Inflammatory macrophage treated with lipopolysaccharide for 4 hours (primary cell): ENCODE data around the gene ZC3H7A.
"Not testable (repeated sequence)": the region's sequence is repeated elsewhere in the genome, so short reads cannot be mapped to it uniquely, and the experiment has no call there.

Source experiments
- DNase-seq: peaks from one replicate; pipeline ENCODE4 v3.0.0-alpha.2; 2020

The ZC3H7A gene

GRCh38 chr16:11797166-11797956 is at the start of gene ZC3H7A:
TSS of gene ZC3H7A (minus strand) at chr16:11797258. CDS start at chr16:11782354, 14,904 bp downstream.
- peak; percentile 99 for DNase-seq

DNA sequence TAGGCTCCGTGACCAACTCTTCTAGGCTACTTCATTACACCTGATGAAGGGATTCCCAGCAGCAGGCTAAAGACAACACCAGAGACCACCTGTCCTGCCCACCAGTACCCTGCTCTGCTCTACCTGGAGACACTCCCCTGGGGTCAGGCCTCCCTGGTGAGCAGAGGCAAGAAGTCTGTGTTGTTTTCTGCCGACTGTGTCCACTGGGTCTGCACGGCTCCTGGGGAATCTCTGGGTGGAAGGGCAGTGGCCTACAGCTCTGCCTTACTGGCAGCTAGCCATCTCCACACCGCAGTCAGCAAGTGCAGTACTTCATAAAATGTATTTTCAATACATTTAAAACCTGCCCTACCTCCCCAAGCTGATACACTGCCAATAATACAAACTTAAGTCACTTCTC is 47.4 kb upstream of the ZC3H7A start:
- DNase-seq = no peak

- no peak for DNase-seq
These were observed 46.8 kb upstream of the ZC3H7A start for GRCh38 chr16:11843861-11844260.

- DNase-seq = no peak
These were observed 46.1 kb upstream of the ZC3H7A start for GRCh38 chr16:11843206-11843605.

DNA sequence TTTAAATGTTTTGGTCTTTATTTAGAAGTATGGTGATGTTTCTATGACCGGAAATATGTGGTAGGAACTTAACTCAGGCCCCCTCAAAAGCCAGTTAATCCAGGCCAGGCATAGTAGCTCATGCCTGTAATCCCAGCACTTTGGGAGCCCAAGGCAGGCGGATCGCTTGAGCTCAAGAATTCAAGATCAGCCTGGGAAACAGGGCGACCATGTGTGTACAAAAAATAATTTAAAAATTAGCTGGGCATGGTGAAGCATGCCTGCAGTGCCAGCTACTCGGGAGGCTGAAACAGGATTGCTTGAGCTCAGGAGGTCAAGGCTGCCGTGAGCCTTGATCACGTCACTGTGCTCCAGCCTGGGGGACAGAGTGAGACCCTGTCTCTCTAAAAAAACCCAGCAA is 44.0 kb upstream of the ZC3H7A start:
- no peak for DNase-seq

DNA sequence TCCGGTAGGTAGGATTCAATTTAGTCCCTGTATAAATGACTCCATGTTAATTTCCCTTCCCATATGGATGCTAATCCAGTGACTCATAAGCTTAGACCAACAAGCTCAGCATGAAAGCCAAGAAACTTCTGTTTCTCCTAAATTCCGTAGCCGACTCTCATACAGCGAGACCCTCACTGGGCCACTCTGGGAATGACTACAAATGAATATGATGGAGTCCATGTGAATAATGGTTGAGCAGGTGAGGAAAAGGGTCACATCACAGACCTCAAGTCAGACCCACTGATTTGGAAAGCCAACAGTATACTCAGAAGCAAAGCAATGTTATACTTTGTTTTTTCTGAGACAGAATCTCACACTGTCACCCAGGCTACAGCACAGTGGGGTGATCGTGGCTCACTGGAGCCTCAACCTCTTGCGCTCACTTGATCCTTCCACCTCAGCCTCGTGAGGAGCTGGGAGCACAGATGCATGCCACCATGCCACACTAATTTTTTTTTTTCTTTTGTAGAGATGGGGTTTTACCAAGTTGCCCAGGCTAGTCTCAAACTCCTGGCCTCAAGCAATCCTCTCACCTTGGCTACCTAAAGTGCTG is 39.7 kb upstream of the ZC3H7A start:
- no peak for DNase-seq

- no peak for DNase-seq
These were observed 39.0 kb upstream of the ZC3H7A start for GRCh38 chr16:11835891-11836649.

GRCh38 chr16:11835309-11835708 is 38.3 kb upstream of the ZC3H7A start:
- DNase-seq = no peak

- DNase-seq = peak; percentile 87
These were observed 37.1 kb upstream of the ZC3H7A start for GRCh38 chr16:11833951-11834695.

DNA sequence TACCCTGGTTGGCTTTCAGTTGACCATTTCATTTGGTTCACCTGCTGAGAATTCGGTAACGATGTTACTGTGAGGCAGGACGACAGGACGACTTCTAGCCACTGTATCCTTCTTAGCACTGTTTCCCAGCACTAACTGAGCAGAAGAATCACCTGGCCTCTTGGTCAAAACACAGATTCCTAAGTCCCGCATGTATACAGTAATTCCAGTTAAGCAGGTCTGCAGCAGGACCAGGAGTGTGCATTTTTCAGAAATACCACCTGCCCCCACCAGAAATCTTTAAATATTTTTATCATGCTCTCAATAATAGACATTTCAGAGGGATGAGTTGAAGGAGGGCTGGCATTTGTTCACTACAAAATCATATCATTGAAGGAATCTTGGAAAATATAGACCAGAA is 31.6 kb upstream of the ZC3H7A start:
- DNase-seq = no peak

DNA sequence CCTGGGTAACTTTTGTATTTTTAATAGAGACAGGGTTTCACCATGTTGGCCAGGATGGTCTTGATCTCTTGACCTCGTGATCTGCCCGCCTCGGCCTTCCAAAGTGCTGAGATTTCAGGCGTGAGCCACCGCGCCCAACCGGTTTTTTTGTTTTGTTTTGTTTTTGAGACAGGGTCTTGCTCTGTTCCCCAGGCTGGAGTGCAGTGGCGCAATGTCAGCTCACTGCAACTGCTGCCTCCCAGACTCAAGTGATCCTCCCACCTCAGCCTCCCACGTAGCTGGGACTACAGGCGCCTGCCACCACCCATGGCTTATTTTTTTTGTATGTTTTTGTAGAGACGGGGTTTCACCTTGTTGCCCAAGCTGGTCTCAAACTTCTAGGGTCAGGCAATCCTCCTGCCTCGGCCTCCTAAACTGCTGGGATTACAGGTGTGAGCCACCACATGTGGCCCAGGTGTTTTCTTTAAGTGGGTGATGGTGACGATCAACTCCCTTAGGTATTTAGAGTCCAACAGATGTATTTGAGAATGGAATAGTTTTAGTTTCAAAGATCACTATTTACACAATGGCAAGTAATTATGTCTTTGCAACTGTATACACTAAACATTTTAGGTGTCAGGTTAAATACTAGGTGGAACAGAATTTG is 28.6 kb upstream of the ZC3H7A start:
- DNase-seq = not testable (repeated sequence)

GRCh38 chr16:11824362-11824761 is 27.3 kb upstream of the ZC3H7A start:
- DNase-seq = peak; percentile 84

GRCh38 chr16:11823645-11824044 is 26.6 kb upstream of the ZC3H7A start:
- DNase-seq = not testable (repeated sequence)

- peak; percentile 83 for DNase-seq
These were observed 22.7 kb upstream of the ZC3H7A start for GRCh38 chr16:11819798-11820197.

DNA sequence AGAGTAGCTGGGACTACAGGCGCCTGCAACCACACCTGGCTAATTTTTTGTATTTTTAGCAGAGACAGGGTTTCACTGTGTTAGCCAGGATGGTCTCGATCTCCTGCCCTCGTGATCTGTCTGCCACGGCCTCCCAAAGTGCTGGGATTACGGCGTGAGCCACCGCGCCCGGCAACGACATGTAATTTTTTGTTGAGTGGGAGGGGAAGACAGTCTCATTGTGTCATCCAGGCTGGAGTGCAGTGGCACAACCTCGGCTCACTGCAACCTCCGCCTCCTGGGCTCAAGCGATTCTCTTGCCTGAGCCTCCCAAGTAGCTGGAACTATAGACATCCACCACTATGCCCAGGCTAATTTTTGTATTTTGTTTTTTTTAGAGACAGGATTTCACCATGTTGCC is 21.9 kb upstream of the ZC3H7A start:
- DNase-seq = peak; percentile 58

- DNase-seq = no peak
These were observed 19.1 kb upstream of the ZC3H7A start for GRCh38 chr16:11816123-11816522.

DNA sequence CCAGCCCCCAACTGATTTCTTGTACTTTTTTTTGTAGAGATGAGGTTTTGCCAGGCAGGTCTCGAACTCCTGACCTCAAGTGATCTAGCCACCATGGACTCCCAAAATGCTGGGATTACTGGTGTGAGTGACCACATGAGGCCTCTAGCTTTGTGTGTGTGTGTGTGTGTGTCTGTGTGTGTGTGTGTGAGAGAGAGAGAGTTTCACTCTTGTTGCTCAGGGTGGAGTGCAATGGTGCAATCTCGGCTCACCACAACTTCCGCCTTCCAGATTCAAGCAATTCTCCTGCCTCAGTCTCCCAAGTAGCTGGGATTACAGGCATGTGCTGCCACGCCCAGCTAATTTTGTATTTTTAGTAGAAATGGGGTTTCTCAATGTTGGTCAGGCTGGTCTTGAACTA is 17.7 kb upstream of the ZC3H7A start:
- peak; percentile 85 for DNase-seq

DNA sequence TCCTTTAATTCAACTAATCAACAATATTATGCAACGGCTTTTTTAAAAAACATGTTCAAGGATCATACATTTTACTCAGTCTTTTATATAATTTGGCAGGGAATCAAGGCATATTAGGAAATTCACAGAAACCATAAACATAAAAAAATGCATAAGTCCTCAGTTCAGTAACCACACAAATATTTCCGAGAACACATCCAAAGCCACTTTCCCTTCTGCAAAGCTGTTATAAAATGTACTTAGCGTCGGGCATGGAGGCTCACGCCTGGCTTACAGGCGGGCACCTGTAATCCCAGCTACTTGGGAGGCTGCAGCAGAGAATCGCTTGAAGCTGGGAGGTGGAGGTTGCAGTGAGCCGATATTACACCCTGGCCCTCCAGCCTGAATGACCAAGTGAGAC is 9.7 kb upstream of the ZC3H7A start:
- no peak for DNase-seq

DNA sequence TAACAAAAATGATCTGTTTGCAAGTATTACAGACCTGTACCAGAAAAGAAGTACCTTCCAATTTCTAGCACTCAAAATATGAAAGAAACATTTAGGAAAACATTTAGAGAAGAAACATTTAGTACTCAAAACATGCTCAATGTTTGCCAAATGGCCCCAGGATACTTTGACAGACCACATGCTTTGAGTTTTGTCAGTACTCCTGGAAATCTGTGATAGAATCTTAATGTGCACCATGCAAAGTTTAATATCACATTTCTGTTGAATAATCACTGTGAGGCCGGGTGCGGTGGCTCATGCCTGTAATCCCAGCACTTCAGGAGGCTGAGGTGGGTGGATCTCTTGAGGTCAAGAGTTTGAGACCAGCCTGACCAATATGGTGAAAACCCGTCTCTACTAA is 8.5 kb upstream of the ZC3H7A start:
- no peak for DNase-seq

DNA sequence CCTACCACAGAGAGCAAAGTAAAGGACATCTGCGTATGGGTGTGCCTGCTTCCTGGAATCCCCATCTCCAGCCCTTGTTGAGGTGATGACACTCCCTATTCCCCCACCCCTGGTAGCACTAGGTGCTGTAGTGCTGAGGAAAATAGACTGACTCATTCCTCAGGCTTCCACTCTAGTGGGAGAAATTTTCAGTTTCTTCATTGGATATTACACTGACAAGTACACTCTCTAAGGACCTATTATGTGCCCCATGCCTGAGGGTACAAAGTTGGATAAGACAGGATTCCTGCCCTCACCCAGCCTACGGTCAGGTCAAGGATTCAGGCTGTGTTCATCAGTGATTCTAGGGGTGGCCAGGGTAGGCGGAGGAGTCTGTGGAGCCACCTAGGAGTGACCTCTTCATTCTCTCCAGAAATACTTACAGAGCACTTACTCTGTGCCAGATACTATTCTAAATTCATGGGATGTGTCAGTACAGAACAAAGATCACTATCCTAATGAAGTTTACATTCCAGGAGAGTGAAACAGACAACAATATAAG is 4.5 kb upstream of the ZC3H7A start:
- no peak for DNase-seq

DNA sequence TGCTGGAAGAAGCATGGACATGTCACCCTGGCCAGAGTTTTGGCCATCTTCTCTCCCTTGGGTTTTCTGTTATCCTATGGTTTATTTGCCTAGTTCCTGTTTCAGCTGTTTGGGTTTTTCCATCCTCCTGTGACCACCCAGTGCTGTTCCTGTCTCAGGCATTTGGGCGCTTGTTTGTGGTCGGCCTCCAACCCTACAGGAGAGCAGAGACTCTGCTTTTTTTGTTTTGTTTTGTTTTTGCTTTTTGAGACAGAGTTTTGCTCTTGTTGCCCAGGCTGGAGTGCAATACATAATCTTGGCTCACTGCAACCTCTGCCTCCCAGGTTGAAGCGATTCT is 3.3 kb upstream of the ZC3H7A start:
- peak; percentile 77 for DNase-seq
